A673 (cell line): ENCODE results near the gene UPF3A. TPM values are rescaled to one million over a fixed set of nuclear protein-coding genes. Genes with fewer than 3 reads are reported as not detected.

Experiments
- Bru-seq: library from RNA; stranded (reverse); fragments of 400-500 nt; gene quantifications from one replicate; lab custom pipeline; 2021; lab: Mats Ljungman, UMichigan
- BruChase-seq, 2 experiments: library from RNA; stranded (reverse); fragments of 400-500 nt; gene quantifications; one replicate each; lab custom pipeline; 2021; lab: Mats Ljungman, UMichigan
- BruUV-seq: library from RNA; stranded (reverse); fragments of 400-500 nt; replicated peaks from 2 replicates; lab custom pipeline; 2021; lab: Mats Ljungman, UMichigan
- CTCF ChIA-PET: fragments of 300-600 bp; sonication (Branson Sonifier 250); formaldehyde crosslinking; loops from one replicate; lab custom pipeline; 2022; ENCODE audit warnings: antibody characterized with exemption; lab: Charles Lee
- POLR2A ChIA-PET: fragments of 300-600 bp; sonication (Branson Sonifier 250); formaldehyde crosslinking; loops from one replicate; lab custom pipeline; 2022; ENCODE audit warnings: antibody characterized with exemption; ENCODE audit not compliant: low non-redundant PET; lab: Charles Lee
- DNase-seq: peaks from one replicate; pipeline ENCODE4 v3.0.0-alpha.2; 2015; ENCODE audit warnings: low spot score
- H3K27ac ChIP-seq: fragments of 200-600 bp; sonication (generic); 2 replicates; pipeline ENCODE4 v1.5.1; 2016; ENCODE audit warnings: mixed run types, low read depth, mild to moderate bottlenecking, mixed read lengths, antibody characterized with exemption, low read length; ENCODE audit not compliant: poor library complexity, severe bottlenecking
- H3K27me3 ChIP-seq: fragments of 200-600 bp; sonication (generic); replicated peaks from 2 replicates; pipeline ENCODE4 v1.6.1; 2017; ENCODE audit warnings: mixed run types, low read depth, mild to moderate bottlenecking, mixed read lengths, antibody characterized with exemption, low read length; ENCODE audit not compliant: insufficient read depth, poor library complexity
- H3K36me3 ChIP-seq: fragments of 200-600 bp; sonication (generic); 2 replicates; pipeline ENCODE4 v1.6.1; 2016; ENCODE audit warnings: mixed run types, mild to moderate bottlenecking, mixed read lengths, antibody characterized with exemption, low read length; ENCODE audit not compliant: insufficient read depth, poor library complexity, severe bottlenecking
- H3K4me1 ChIP-seq: fragments of 200-600 bp; sonication (generic); 2 replicates; pipeline ENCODE4 v1.6.1; 2017; ENCODE audit warnings: mixed run types, mild to moderate bottlenecking, mixed read lengths, antibody characterized with exemption, low read length; ENCODE audit not compliant: insufficient read depth, poor library complexity, severe bottlenecking
- H3K4me3 ChIP-seq: fragments of 200-600 bp; sonication (generic); 2 replicates; pipeline ENCODE4 v1.5.1; 2016; ENCODE audit warnings: low read depth, mixed run types, mild to moderate bottlenecking, mixed read lengths, low read length; ENCODE audit not compliant: poor library complexity, severe bottlenecking
- H3K9me3 ChIP-seq: fragments of 200-600 bp; sonication (generic); 2 replicates; pipeline ENCODE4 v1.6.1; 2016; ENCODE audit warnings: mixed run types, low read depth, mild to moderate bottlenecking, mixed read lengths, antibody characterized with exemption, low read length; ENCODE audit not compliant: poor library complexity, severe bottlenecking
- CTCF ChIP-seq: fragments of 300-800, 200-600 bp; sonication (generic); conservative IDR thresholded peaks from 2 replicates; pipeline ENCODE4 v1.5.1; 2017; ENCODE audit warnings: low read depth, mild to moderate bottlenecking, antibody characterized with exemption, low read length, moderate library complexity, mixed read lengths
- EZH2 ChIP-seq: fragments of 200-600 bp; sonication (generic); IDR thresholded peaks from 2 replicates; pipeline ENCODE4 v1.6.1; 2017; ENCODE audit warnings: borderline replicate concordance, low read depth, mild to moderate bottlenecking, mixed read lengths, antibody characterized with exemption, low read length; ENCODE audit not compliant: poor library complexity, severe bottlenecking
- intact Hi-C: fragments of 100-400 bp; cut with micrococcal nuclease; formaldehyde crosslinking; loops from one replicate; pipeline ENCODE4 v1.10.0; 2022; ENCODE audit not compliant: unreplicated experiment
- long read RNA-seq: library from polyadenylated mRNA; stranded (forward); transcript quantifications from one replicate; pipeline ENCODE4 v2.0.0, GENCODE V29; 2022
- total RNA-seq: library from RNA; stranded (reverse); gene quantifications from 2 replicates; pipeline ENCODE4 v1.2.3, GENCODE V29; 2021

UPF3A gene
- total RNA-seq (32.0 and 34.5 TPM in 2 replicates), Bru-seq, nascent RNA (percentile 73 among the genes with signal in this experiment), BruChase-seq, experiment 1, labeled RNA remaining after a 2-hour chase (percentile 83 among the genes with signal in this experiment), BruChase-seq, experiment 2, labeled RNA remaining after a 6-hour chase (percentile 90 among the genes with signal in this experiment)
- long read RNA-seq, transcript UPF3A-202 (10 exons, 2,387 nt) = major isoform, 9 of 53 reads
- long read RNA-seq, partial matches to known transcripts = 16 of 53 reads
- long read RNA-seq, other reads (novel, unspliced or antisense) = 22 of 53 reads

- CTCF ChIA-PET = interaction anchor here (0.8 kb wide), 1 partner anchor 13 kb away, joined by 3 read pairs; no protein-coding TSS in a partner anchor
- intact Hi-C loops = no loop called here
- TF ChIP-seq CTCF (no peak), EZH2 (no peak)
- POLR2A ChIA-PET = no interaction called here
- BruUV-seq = no TSS peak
- Histone ChIP-seq H3K4me3 (peak within 1 kb of the TSS; percentile 64), H3K27me3 (no peaks in the 10 kb centered on the region), H3K27ac (peak within 1 kb of the TSS; percentile 100), H3K4me1 (peaks cover 17% of the 10 kb centered on the region), H3K9me3 (no peaks in the 10 kb centered on the region), H3K36me3 (peaks cover 8% of the 10 kb centered on the region)
- peak; percentile 95 for DNase-seq
These were observed at the start of gene UPF3A for GRCh38 chr13:114281351-114282040. Gene UPF3A, plus strand, starts transcription at chr13:114281601. Its CDS starts 39 bp downstream, at chr13:114281640.

GRCh38 chr13:114231886-114232285 is 49.5 kb upstream of the UPF3A start:
- H3K4me3 ChIP-seq = no peak overlapping the region
- peaks cover 9% of the 10 kb centered on the region for H3K4me1 ChIP-seq
- H3K27me3 ChIP-seq = no peaks in the 10 kb centered on the region
- DNase-seq = no peak
- peaks cover 2% of the 10 kb centered on the region for H3K36me3 ChIP-seq
- TF ChIP-seq CTCF (no peak), EZH2 (no peak)
- H3K27ac ChIP-seq = no peak overlapping the region
- POLR2A ChIA-PET = no interaction called here
- CTCF ChIA-PET = no interaction called here
- no TSS peak for BruUV-seq
- intact Hi-C loops = no loop called here
- H3K9me3 ChIP-seq = peaks cover 4% of the 10 kb centered on the region

GRCh38 chr13:114234266-114234644 is 47.1 kb upstream of the UPF3A start:
- CTCF ChIA-PET = no interaction called here
- intact Hi-C loops = no loop called here
- Histone ChIP-seq H3K27ac (peak overlapping the region; percentile 85), H3K4me1 (peaks cover 9% of the 10 kb centered on the region), H3K27me3 (no peaks in the 10 kb centered on the region), H3K36me3 (peaks cover 24% of the 10 kb centered on the region), H3K4me3 (peak overlapping the region; percentile 92), H3K9me3 (peaks cover 4% of the 10 kb centered on the region)
- DNase-seq = no peak
- BruUV-seq = no TSS peak
- POLR2A ChIA-PET = no interaction called here
- TF ChIP-seq EZH2 (no peak), CTCF (no peak)
